Tibial artery (tissue), 4 donors: Measurements from ENCODE around the gene KRTAP9-4.
"Not testable (repeated sequence)": the region's sequence is repeated elsewhere in the genome, so short reads cannot be mapped to it uniquely, and the experiment has no call there.

Experiments
- DNase-seq, 2 donors: peaks; one replicate each; pipeline ENCODE4 v3.0.0-alpha.2; 2019
- H3K27ac ChIP-seq, 2 donors: fragments of 200-600 bp; sonication (generic) in 1 of 2; 1 replicate in 1 of 2; 2 replicates in 1 of 2; pipeline ENCODE4 v1.5.1; 2018 to 2019; ENCODE audit warnings: mild to moderate bottlenecking in 1 of 2
- H3K27me3 ChIP-seq, 2 donors: fragments of 200-600 bp; sonication (generic) in 1 of 2; one replicate each; pipeline versions ENCODE4 v1.5.1 to v1.6.0; 2016 to 2019
- H3K36me3 ChIP-seq, 3 donors: fragments of 200-600 bp; sonication (generic) in 2 of 3; one replicate each; pipeline ENCODE4 v1.5.1; 2016 to 2019; ENCODE audit warnings: mild to moderate bottlenecking in 2 of 3
- H3K4me1 ChIP-seq, 4 donors: fragments of 200-600 bp; sonication (generic) in 2 of 4; 1 replicate in 3 of 4; 2 replicates in 1 of 4; pipeline ENCODE4 v1.5.1; 2016 to 2019
- H3K4me3 ChIP-seq, 2 donors: fragments of 200-600 bp; sonication (generic) in 1 of 2; 1 replicate in 1 of 2; 2 replicates in 1 of 2; pipeline ENCODE4 v1.5.1; 2018 to 2019; ENCODE audit warnings: mild to moderate bottlenecking in 2 of 2
- H3K9me3 ChIP-seq, 3 donors: fragments of 200-600 bp; sonication (generic) in 1 of 3; one replicate each; pipeline ENCODE4 v1.5.1; 2016 to 2019
- CTCF ChIP-seq, 2 experiments: fragments of 200-600 bp in 1 of 2; fragments of 450-650 bp in 1 of 2; IDR thresholded peaks; one replicate each; pipeline ENCODE4 v1.5.1; 2017 to 2019; ENCODE audit warnings: antibody characterized with exemption in 2 of 2, mild to moderate bottlenecking in 1 of 2, moderate library complexity in 1 of 2
- intact Hi-C: fragments of 100-400 bp; cut with DNase I; formaldehyde crosslinking; loops from one replicate; pipeline ENCODE4 v1.15.0; 2023; ENCODE audit warnings: low total_unique reads

The KRTAP9-4 gene

GRCh38 chr17:41265078-41265477 is 15.6 kb downstream of the KRTAP9-4 start, which contains the start of gene KRTAP9-6:
Gene KRTAP9-6, plus strand, starts transcription at chr17:41265378. Its CDS starts 0 bp downstream, at chr17:41265378.
- Histone ChIP-seq H3K36me3 (no peaks in the 10 kb centered on the region), H3K4me1 (no peaks in the 10 kb centered on the region), H3K4me3 (no peak within 1 kb of the TSS), H3K9me3 (no peaks in the 10 kb centered on the region), H3K27ac (no peak within 1 kb of the TSS), H3K27me3 (peaks cover 0 to 3% of the 10 kb centered on the region in 2 donors)
- intact Hi-C loops, result no loop called here
- DNase-seq, result no peak
- TF ChIP-seq CTCF (IDR thresholded peaks at IDR 0.05), result no peak

- Histone ChIP-seq H3K27me3 (no peaks in the 10 kb centered on the region), H3K36me3 (no peaks in the 10 kb centered on the region)
Measured at GRCh38 chr17:41267711-41268110, 18.2 kb downstream of the KRTAP9-4 start.

GRCh38 chr17:41271323-41271722 is 21.8 kb downstream of the KRTAP9-4 start:
- DNase-seq, H3K4me3 ChIP-seq, intact Hi-C loops: not testable (repeated sequence)

More at GRCh38 chr17:41267711-41268110, 18.2 kb downstream of the KRTAP9-4 start:
- Histone ChIP-seq H3K4me3 (no peak overlapping the region), H3K9me3 (no peaks in the 10 kb centered on the region), H3K27ac (no peak overlapping the region), H3K4me1 (no peaks in the 10 kb centered on the region)
- TF ChIP-seq CTCF (IDR thresholded peaks at IDR 0.05), result no peak
- DNase-seq, result no peak
- intact Hi-C loops, result no loop called here

DNA sequence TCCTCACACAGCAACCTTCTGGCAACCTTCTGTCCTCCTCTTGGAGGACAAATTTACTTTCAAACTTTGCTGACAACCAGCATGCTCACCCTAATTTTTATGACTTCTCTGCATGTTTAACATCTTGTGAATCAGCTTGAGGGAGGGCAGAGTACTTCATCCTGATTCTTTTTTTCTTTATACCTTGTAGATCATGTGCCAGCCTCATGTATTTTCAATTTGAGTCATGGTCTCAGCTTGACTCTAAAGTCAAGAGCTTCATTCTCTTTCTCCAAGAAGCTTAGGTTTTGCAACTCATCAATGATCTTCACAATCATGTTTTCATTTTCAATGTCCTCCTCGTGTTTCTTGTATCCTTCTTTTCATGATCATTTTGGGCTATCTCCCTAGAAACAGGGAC is 22.4 kb downstream of the KRTAP9-4 start:
- intact Hi-C loops, result no loop called here
- DNase-seq, result no peak
- no peak for TF ChIP-seq CTCF (IDR thresholded peaks at IDR 0.05)

More at GRCh38 chr17:41271323-41271722, 21.8 kb downstream of the KRTAP9-4 start:
- not testable (repeated sequence) for H3K27ac ChIP-seq, H3K27me3 ChIP-seq, H3K36me3 ChIP-seq, H3K4me1 ChIP-seq, H3K9me3 ChIP-seq

GRCh38 chr17:41275648-41276190 is 26.2 kb downstream of the KRTAP9-4 start, which contains the start of gene KRTAP9-7:
Gene KRTAP9-7, plus strand, starts transcription at chr17:41275698. Its CDS starts 0 bp downstream, at chr17:41275698.
- DNase-seq, H3K27me3 ChIP-seq, H3K4me3 ChIP-seq, H3K36me3 ChIP-seq, H3K4me1 ChIP-seq, H3K27ac ChIP-seq, H3K9me3 ChIP-seq, intact Hi-C loops: not testable (repeated sequence)

More for the DNA sequence above, 22.4 kb downstream of the KRTAP9-4 start:
- Histone ChIP-seq H3K4me3 (no peak overlapping the region), H3K36me3 (no peaks in the 10 kb centered on the region), H3K27me3 (no peaks in the 10 kb centered on the region), H3K27ac (no peak overlapping the region), H3K4me1 (no peaks in the 10 kb centered on the region), H3K9me3 (no peaks in the 10 kb centered on the region)

DNA sequence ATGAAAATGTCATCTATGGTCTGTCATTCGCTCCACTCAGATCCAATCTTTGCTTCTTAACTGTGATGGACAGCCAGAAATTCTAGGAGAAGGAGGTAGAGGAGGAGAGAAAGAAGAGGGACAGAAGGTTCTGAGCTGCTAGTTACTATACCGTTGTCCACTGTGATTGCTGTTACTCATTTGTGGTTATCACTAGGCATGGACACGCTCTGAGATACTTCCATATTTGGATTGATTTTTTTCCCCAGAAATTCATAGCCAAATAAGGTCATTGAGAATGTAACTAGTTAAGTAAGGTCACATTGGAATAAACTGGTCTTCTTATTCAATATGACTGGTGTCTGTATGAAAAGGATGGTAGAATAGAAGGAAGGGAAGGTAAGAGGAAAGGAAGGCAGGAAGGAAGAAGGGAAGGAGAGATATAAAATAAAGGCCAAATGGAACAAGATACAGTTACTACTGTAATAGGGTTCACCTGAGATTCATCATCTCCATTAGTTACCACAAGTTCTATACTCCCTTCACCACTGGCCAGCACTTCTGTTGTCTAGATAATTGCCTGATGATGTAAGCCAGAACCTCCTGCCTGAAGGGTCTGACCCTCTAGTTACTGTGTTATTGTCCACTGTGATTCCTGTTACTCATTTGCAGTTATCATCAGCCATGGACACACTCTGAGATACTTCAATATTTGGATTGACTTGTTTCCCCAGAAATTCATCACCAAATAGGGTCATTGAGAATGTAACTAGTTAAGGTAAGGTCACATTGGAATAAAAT is 28.9 kb downstream of the KRTAP9-4 start:
- no peak for DNase-seq
- H3K27ac ChIP-seq, result no peak overlapping the region
- no peaks in the 10 kb centered on the region for H3K9me3 ChIP-seq
- H3K4me1 ChIP-seq, result no peaks in the 10 kb centered on the region
- intact Hi-C loops, result no loop called here
- no peaks in the 10 kb centered on the region for H3K36me3 ChIP-seq
- H3K4me3 ChIP-seq, result no peak overlapping the region
- no peak for TF ChIP-seq CTCF (IDR thresholded peaks at IDR 0.05)
- peaks cover 0 to 3% of the 10 kb centered on the region in 2 donors for H3K27me3 ChIP-seq
